Breast epithelium (tissue), 4 donors: ENCODE results near the gene PTPRN2. TPM values are rescaled to one million over a fixed set of nuclear protein-coding genes. Genes with fewer than 3 reads are reported as not detected.
A peak's percentile ranks its signal among the peaks of the same experiment; 100 is the strongest.
"Not testable (repeated sequence)": the region's sequence is repeated elsewhere in the genome, so short reads cannot be mapped to it uniquely, and the experiment has no call there.

Source experiments
- DNase-seq, 2 donors: peaks; one replicate each; pipeline ENCODE4 v3.0.0-alpha.2; 2019; ENCODE audit warnings: low spot score in 2 of 2
- H3K27ac ChIP-seq, 2 donors: fragments of 200-600 bp; sonication (generic) in 1 of 2; one replicate each; pipeline ENCODE4 v1.5.1; 2016 to 2019; ENCODE audit warnings: mild to moderate bottlenecking in 1 of 2
- H3K27me3 ChIP-seq, 2 donors: fragments of 200-600 bp; sonication (generic) in 1 of 2; one replicate each; pipeline versions ENCODE4 v1.5.1 to v1.6.0; 2017 to 2019; ENCODE audit warnings: control low read depth in 1 of 2, mild to moderate bottlenecking in 1 of 2
- H3K36me3 ChIP-seq: fragments of 200-600 bp; one replicate; pipeline ENCODE4 v1.5.1; 2019
- H3K4me1 ChIP-seq, 2 donors: fragments of 200-600 bp; sonication (generic); one replicate each; pipeline ENCODE4 v1.5.1; 2016 to 2019; ENCODE audit warnings: control low read depth in 1 of 2
- H3K4me3 ChIP-seq, 3 donors: fragments of 200-600 bp; sonication (generic); 1 replicate in 2 of 3; 2 replicates in 1 of 3; pipeline ENCODE4 v1.5.1; 2016 to 2019; ENCODE audit warnings: mild to moderate bottlenecking in 3 of 3, moderate library complexity in 2 of 3
- H3K9me3 ChIP-seq, 2 donors: fragments of 200-600 bp; sonication (generic) in 1 of 2; one replicate each; pipeline ENCODE4 v1.5.1; 2016 to 2019; ENCODE audit warnings: control low read depth in 1 of 2
- POLR2A ChIP-seq: fragments of 450-650 bp; IDR thresholded peaks from one replicate; pipeline ENCODE4 v1.6.1; 2016; ENCODE audit warnings: antibody characterized with exemption, mild to moderate bottlenecking, moderate library complexity
- POLR2AphosphoS5 ChIP-seq, 3 donors: sonication (generic); formaldehyde crosslinking; IDR thresholded peaks; one replicate each; pipeline ENCODE4 v1.6.1; 2017; ENCODE audit warnings: antibody characterized with exemption in 3 of 3
- intact Hi-C: fragments of 100-400 bp; cut with DNase I; formaldehyde crosslinking; loops from one replicate; pipeline ENCODE4 v1.15.1; 2023; ENCODE audit warnings: low total_unique reads
- total RNA-seq, 3 donors: library from RNA; depleted of rRNA; stranded (reverse); fragments of >200 nt; gene quantifications; one replicate each; pipeline ENCODE4 v1.1.0, GENCODE V29; 2016
- TF ChIP-seq, protein P1 (sequence below), 3 donors: fragments of 450-650 bp; IDR thresholded peaks; one replicate each; pipeline ENCODE4 v1.5.1; 2016 to 2017; ENCODE audit warnings: antibody characterized with exemption in 3 of 3, mild to moderate bottlenecking in 3 of 3, moderate library complexity in 3 of 3

Gene PTPRN2
- total RNA-seq, 3 donors from 2014 or later, result 1.6 to 2.2 (median 2.2) TPM

DNA sequence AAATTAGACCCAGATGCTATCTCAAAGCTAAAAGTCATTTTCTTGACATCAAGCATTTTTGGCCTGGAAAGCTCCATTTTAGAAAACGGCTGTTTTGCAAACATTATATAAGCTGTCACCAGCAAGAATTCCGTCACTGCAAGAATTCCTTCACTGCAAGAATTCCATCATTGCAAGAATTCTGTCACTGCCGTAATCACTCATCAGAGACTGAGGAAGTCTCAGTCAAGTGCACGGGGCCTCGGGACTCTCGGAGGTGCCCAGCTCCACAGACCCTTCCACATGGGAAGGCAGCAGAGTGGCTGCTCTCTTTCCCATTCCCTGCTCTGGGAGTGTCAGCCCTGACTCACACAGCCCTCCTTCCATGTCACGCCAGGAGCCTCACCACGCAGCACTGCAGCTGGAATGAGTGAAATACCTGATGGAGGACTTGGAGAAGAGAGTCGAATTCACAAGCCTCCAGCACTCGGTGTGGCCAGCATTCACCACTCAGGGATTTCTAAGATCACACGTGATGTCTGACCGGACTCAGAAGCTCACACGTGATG, 168.3 kb downstream of the PTPRN2 start:
- no peak for DNase-seq
- intact Hi-C loops, result no loop called here
- H3K4me1 ChIP-seq, result no peaks in the 10 kb centered on the region
- no peak overlapping the region for H3K27ac ChIP-seq
- no peaks in the 10 kb centered on the region for H3K36me3 ChIP-seq
- no peaks in the 10 kb centered on the region for H3K9me3 ChIP-seq
- no peak overlapping the region for H3K4me3 ChIP-seq
- TF ChIP-seq POLR2A, result no peak
- TF ChIP-seq POLR2AphosphoS5 (IDR thresholded peaks at IDR 0.05), result no peak
- TF ChIP-seq, protein P1, sequence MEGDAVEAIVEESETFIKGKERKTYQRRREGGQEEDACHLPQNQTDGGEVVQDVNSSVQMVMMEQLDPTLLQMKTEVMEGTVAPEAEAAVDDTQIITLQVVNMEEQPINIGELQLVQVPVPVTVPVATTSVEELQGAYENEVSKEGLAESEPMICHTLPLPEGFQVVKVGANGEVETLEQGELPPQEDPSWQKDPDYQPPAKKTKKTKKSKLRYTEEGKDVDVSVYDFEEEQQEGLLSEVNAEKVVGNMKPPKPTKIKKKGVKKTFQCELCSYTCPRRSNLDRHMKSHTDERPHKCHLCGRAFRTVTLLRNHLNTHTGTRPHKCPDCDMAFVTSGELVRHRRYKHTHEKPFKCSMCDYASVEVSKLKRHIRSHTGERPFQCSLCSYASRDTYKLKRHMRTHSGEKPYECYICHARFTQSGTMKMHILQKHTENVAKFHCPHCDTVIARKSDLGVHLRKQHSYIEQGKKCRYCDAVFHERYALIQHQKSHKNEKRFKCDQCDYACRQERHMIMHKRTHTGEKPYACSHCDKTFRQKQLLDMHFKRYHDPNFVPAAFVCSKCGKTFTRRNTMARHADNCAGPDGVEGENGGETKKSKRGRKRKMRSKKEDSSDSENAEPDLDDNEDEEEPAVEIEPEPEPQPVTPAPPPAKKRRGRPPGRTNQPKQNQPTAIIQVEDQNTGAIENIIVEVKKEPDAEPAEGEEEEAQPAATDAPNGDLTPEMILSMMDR (IDR thresholded peaks at IDR 0.05), result no peak
- no peaks in the 10 kb centered on the region for H3K27me3 ChIP-seq

DNA sequence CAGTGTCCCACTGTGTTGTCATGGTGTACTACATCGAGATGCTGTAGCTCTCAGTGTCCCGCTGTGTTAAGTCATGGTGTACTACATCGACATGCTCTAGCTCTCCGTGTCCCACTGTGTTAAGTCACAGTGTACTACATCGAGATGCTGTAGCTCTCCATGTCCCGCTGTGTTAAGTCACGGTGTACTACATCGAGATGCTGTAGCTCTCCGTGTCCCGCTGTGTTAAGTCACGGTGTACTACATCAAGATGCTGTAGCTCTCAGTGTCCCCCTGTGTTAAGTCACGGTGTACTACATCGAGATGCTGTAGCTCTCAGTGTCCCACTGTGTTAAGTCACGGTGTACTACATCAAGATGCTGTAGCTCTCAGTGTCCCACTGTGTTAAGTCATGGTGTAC, 169.2 kb downstream of the PTPRN2 start:
- H3K4me3 ChIP-seq, DNase-seq, H3K36me3 ChIP-seq, H3K9me3 ChIP-seq, intact Hi-C loops, H3K4me1 ChIP-seq, H3K27me3 ChIP-seq, H3K27ac ChIP-seq: not testable (repeated sequence)

GRCh38 chr7:158416283-158416933, 171.2 kb downstream of the PTPRN2 start:
- no peaks in the 10 kb centered on the region for H3K27me3 ChIP-seq
- H3K4me3 ChIP-seq, result no peak overlapping the region
- no peaks in the 10 kb centered on the region for H3K4me1 ChIP-seq
- H3K36me3 ChIP-seq, result no peaks in the 10 kb centered on the region
- TF ChIP-seq, protein P1 (IDR thresholded peaks at IDR 0.05), result no peak
- no peak for TF ChIP-seq POLR2AphosphoS5 (IDR thresholded peaks at IDR 0.05)
- no peak for TF ChIP-seq POLR2A
- no peak overlapping the region for H3K27ac ChIP-seq
- no peak for DNase-seq
- H3K9me3 ChIP-seq, result no peaks in the 10 kb centered on the region
- intact Hi-C loops, result no loop called here

DNA sequence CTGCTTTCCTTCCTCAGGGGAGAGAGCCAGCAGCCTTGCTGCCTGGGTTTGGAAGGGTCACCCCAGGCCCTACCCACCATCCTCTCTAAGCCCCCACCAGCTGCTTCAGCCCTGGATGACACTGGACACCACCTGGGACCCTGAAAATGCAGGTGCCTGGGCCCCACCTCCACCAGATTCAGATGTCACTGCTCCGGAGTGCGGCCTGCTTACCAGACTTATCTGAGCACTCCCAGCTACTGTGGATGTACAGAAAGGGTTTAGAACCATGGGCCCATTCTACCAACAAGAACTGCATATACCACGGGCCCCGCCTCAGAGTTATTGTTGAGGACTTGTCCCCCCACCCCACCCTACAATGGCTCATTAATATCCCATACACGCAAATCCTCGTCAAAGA, 172.3 kb downstream of the PTPRN2 start:
- Histone ChIP-seq H3K27ac (no peak overlapping the region), H3K36me3 (no peaks in the 10 kb centered on the region), H3K9me3 (no peaks in the 10 kb centered on the region), H3K27me3 (no peaks in the 10 kb centered on the region), H3K4me3 (no peak overlapping the region), H3K4me1 (no peaks in the 10 kb centered on the region)
- no peak for TF ChIP-seq POLR2AphosphoS5 (IDR thresholded peaks at IDR 0.05)
- no peak for TF ChIP-seq POLR2A
- TF ChIP-seq, protein P1 (IDR thresholded peaks at IDR 0.05), result no peak
- peak in 1 of 2 donors; percentile 38 for DNase-seq
- intact Hi-C loops, result no loop called here

- no peak overlapping the region for H3K4me3 ChIP-seq
- no peaks in the 10 kb centered on the region for H3K9me3 ChIP-seq
- TF ChIP-seq, protein P1 (IDR thresholded peaks at IDR 0.05), result no peak
- no peak for TF ChIP-seq POLR2AphosphoS5 (IDR thresholded peaks at IDR 0.05)
- TF ChIP-seq POLR2A, result no peak
- intact Hi-C loops, result no loop called here
- no peaks in the 10 kb centered on the region for H3K36me3 ChIP-seq
- DNase-seq, result peak in 1 of 2 donors; percentile 20
- H3K4me1 ChIP-seq, result no peaks in the 10 kb centered on the region
- H3K27ac ChIP-seq, result no peak overlapping the region
- no peaks in the 10 kb centered on the region for H3K27me3 ChIP-seq
Measured at GRCh38 chr7:158414486-158414961, 173.1 kb downstream of the PTPRN2 start.
